ENCODE data around the gene LRRC8B.
"Not testable (repeated sequence)": the region's sequence is repeated elsewhere in the genome, so short reads cannot be mapped to it uniquely, and the experiment has no call there.

The LRRC8B gene

GRCh38 chr1:89536555-89537341 lies 12.1 kb downstream of the LRRC8B start:
- H3K36me3 ChIP-seq (ENCODE audit: control insufficient read depth, insufficient read depth, low read length), result no peaks in the 10 kb centered on the region
- H3K4me1 ChIP-seq (ENCODE audit: control insufficient read depth, insufficient read depth, low read length), result peaks cover 1% of the 10 kb centered on the region; the same call in 1 of the 2 replicates
- no peaks in the 10 kb centered on the region for H3K9me3 ChIP-seq (ENCODE audit: control insufficient read depth, insufficient read depth, low read depth, low read length)
- no peak overlapping the region for H3K4me3 ChIP-seq (ENCODE audit: low read depth, low read length)
- no peak overlapping the region for H3K9ac ChIP-seq (ENCODE audit: low read length)
- H3K27ac ChIP-seq (ENCODE audit: low read depth, low read length), result no peak overlapping the region
- no peaks in the 10 kb centered on the region for H3K27me3 ChIP-seq (ENCODE audit: control insufficient read depth, insufficient read depth, low read length)

DNA sequence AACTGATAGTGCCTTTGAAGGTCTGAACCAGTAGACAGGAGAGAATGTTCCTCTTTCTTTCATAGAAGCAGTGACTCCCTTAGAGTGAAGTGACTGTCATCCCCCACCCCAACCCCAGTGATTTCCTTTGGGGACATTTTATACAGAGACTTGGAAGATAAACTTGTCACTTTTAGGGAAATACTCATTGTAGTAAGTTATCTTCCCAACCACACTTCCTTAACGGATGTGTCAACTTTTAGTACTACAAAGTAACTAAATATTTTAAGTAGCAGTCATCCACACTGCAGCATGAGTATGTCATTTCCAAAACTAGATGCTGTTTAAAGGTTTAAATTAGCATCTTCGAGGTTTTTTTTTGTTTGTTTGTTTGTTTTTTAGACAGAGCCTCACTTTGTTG lies 13.7 kb downstream of the LRRC8B start:
- no peak overlapping the region for H3K9ac ChIP-seq (ENCODE audit: low read length)
- H3K9me3 ChIP-seq (ENCODE audit: control insufficient read depth, insufficient read depth, low read depth, low read length), result no peaks in the 10 kb centered on the region
- H3K4me3 ChIP-seq (ENCODE audit: low read depth, low read length), result no peak overlapping the region
- no peak overlapping the region for H3K27ac ChIP-seq (ENCODE audit: low read depth, low read length)
- H3K4me1 ChIP-seq (ENCODE audit: control insufficient read depth, insufficient read depth, low read length), result no peaks in the 10 kb centered on the region
- H3K36me3 ChIP-seq (ENCODE audit: control insufficient read depth, insufficient read depth, low read length), result no peaks in the 10 kb centered on the region
- no peaks in the 10 kb centered on the region for H3K27me3 ChIP-seq (ENCODE audit: control insufficient read depth, insufficient read depth, low read length)

DNA sequence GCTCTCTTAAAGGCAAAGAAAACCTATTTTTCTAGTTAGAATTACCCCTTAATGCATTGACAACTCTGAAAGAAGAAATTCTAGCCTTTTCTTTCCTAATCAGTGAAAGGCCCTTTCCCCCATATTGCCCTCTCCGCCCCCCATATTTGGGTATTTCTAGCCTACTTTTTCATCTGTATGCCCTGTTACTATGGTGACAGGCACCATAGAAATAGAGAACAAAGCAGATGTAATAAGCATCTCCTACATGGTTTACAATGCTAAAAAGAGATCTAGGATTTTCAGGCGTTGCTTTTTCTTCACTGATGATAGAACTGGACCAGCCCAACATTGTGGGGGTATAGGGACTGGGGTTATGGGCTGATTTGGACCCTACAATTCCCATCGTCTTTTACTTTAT lies 14.5 kb downstream of the LRRC8B start:
- Histone ChIP-seq H3K36me3 (ENCODE audit: control insufficient read depth, insufficient read depth, low read length) (no peaks in the 10 kb centered on the region), H3K9me3 (ENCODE audit: control insufficient read depth, insufficient read depth, low read depth, low read length) (no peaks in the 10 kb centered on the region), H3K27ac (ENCODE audit: low read depth, low read length) (no peak overlapping the region), H3K4me1 (ENCODE audit: control insufficient read depth, insufficient read depth, low read length) (no peaks in the 10 kb centered on the region), H3K4me3 (ENCODE audit: low read depth, low read length) (no peak overlapping the region), H3K9ac (ENCODE audit: low read length) (no peak overlapping the region), H3K27me3 (ENCODE audit: control insufficient read depth, insufficient read depth, low read length) (no peaks in the 10 kb centered on the region)

DNA sequence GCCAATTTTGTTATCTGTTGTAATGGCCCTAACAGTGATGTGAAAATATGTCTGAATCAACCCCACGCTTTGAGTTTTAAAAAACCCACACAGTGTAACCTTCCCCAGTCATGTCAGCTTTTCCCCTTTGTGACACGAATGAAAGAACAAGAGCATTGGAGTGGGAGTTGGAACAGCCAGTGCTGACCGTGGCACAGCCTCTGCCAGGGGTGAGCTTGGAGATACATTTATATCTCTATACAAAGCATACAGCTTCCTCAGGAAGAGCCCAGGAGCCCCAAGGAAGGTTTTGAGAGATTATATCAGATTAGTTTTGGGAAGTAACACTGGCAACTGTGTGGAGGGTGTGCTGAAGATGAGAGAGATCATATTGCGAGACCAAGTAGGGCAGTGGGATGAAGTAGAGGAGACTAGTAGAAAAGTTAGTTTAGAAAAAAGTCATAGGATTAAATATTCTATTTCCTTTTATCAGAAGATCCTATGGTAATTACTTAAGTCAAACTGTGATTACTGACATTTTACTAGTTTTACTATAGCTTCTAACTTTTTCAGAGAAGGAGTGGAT lies 15.9 kb downstream of the LRRC8B start:
- no peak overlapping the region for H3K9ac ChIP-seq (ENCODE audit: low read length)
- H3K4me1 ChIP-seq (ENCODE audit: control insufficient read depth, insufficient read depth, low read length), result no peaks in the 10 kb centered on the region
- H3K36me3 ChIP-seq (ENCODE audit: control insufficient read depth, insufficient read depth, low read length), result no peaks in the 10 kb centered on the region
- no peak overlapping the region for H3K27ac ChIP-seq (ENCODE audit: low read depth, low read length)
- no peaks in the 10 kb centered on the region for H3K9me3 ChIP-seq (ENCODE audit: control insufficient read depth, insufficient read depth, low read depth, low read length)
- no peaks in the 10 kb centered on the region for H3K27me3 ChIP-seq (ENCODE audit: control insufficient read depth, insufficient read depth, low read length)
- no peak overlapping the region for H3K4me3 ChIP-seq (ENCODE audit: low read depth, low read length)

DNA sequence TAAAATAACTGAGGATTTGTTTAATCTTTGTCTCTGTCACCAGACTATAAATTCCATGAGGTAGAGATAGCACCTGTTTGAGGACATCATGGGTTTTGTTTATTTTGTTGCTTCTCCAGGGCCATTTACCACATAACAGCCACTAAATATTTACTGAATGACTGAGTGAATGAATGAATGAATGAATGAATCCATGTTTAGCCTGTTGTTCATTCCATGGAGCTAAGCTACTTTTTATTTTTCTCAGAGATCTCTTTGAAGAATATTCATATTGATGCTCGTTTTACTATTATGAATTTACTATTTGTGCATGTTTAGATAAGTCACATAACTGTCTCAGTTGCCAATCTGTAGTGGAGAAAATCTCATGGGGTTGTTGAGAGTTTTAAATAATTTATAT lies 17.7 kb downstream of the LRRC8B start:
- H3K4me3 ChIP-seq (ENCODE audit: low read depth, low read length), result no peak overlapping the region
- no peak overlapping the region for H3K27ac ChIP-seq (ENCODE audit: low read depth, low read length)
- no peak overlapping the region for H3K9ac ChIP-seq (ENCODE audit: low read length)
- no peaks in the 10 kb centered on the region for H3K36me3 ChIP-seq (ENCODE audit: control insufficient read depth, insufficient read depth, low read length)
- no peaks in the 10 kb centered on the region for H3K27me3 ChIP-seq (ENCODE audit: control insufficient read depth, insufficient read depth, low read length)
- no peaks in the 10 kb centered on the region for H3K9me3 ChIP-seq (ENCODE audit: control insufficient read depth, insufficient read depth, low read depth, low read length)
- H3K4me1 ChIP-seq (ENCODE audit: control insufficient read depth, insufficient read depth, low read length), result no peaks in the 10 kb centered on the region

DNA sequence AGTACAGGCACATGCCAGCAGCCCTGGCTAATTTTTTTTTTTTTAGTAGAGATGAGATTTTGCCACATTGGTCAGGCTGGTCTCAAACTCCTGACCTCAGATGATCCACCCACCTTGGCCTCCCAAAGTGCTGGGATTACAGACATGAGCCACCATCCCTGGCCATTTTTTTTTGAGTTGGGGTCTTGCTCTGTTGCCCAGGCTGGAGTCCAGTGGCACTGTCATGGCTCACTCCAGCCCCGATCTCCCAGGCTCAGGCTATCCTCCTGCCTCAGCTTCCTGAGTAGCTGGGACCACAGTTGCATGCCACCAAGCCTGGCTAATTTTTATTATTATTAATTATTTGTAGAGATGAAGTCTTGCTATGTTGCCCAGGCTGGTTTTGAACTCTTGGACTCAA lies 19.0 kb downstream of the LRRC8B start:
- not testable (repeated sequence) for H3K4me1 ChIP-seq (ENCODE audit: control insufficient read depth, insufficient read depth, low read length); H3K27me3 ChIP-seq (ENCODE audit: control insufficient read depth, insufficient read depth, low read length); H3K36me3 ChIP-seq (ENCODE audit: control insufficient read depth, insufficient read depth, low read length); H3K9ac ChIP-seq (ENCODE audit: low read length); H3K27ac ChIP-seq (ENCODE audit: low read depth, low read length); H3K4me3 ChIP-seq (ENCODE audit: low read depth, low read length); H3K9me3 ChIP-seq (ENCODE audit: control insufficient read depth, insufficient read depth, low read depth, low read length)

- Histone ChIP-seq H3K27me3 (ENCODE audit: control insufficient read depth, insufficient read depth, low read length) (no peaks in the 10 kb centered on the region), H3K9ac (ENCODE audit: low read length) (no peak overlapping the region), H3K9me3 (ENCODE audit: control insufficient read depth, insufficient read depth, low read depth, low read length) (no peaks in the 10 kb centered on the region), H3K4me3 (ENCODE audit: low read depth, low read length) (no peak overlapping the region), H3K36me3 (ENCODE audit: control insufficient read depth, insufficient read depth, low read length) (no peaks in the 10 kb centered on the region), H3K27ac (ENCODE audit: low read depth, low read length) (no peak overlapping the region), H3K4me1 (ENCODE audit: control insufficient read depth, insufficient read depth, low read length) (peaks cover 4% of the 10 kb centered on the region; the same call in 1 of the 2 replicates)
Observed at GRCh38 chr1:89545264-89546038, 20.8 kb downstream of the LRRC8B start.

GRCh38 chr1:89546082-89546889 lies 21.7 kb downstream of the LRRC8B start:
- Histone ChIP-seq H3K4me1 (ENCODE audit: control insufficient read depth, insufficient read depth, low read length) (peaks cover 8% of the 10 kb centered on the region; the same call in 1 of the 2 replicates), H3K36me3 (ENCODE audit: control insufficient read depth, insufficient read depth, low read length) (no peaks in the 10 kb centered on the region), H3K27me3 (ENCODE audit: control insufficient read depth, insufficient read depth, low read length) (no peaks in the 10 kb centered on the region), H3K27ac (ENCODE audit: low read depth, low read length) (no peak overlapping the region), H3K4me3 (ENCODE audit: low read depth, low read length) (no peak overlapping the region), H3K9me3 (ENCODE audit: control insufficient read depth, insufficient read depth, low read depth, low read length) (no peaks in the 10 kb centered on the region), H3K9ac (ENCODE audit: low read length) (no peak overlapping the region)

DNA sequence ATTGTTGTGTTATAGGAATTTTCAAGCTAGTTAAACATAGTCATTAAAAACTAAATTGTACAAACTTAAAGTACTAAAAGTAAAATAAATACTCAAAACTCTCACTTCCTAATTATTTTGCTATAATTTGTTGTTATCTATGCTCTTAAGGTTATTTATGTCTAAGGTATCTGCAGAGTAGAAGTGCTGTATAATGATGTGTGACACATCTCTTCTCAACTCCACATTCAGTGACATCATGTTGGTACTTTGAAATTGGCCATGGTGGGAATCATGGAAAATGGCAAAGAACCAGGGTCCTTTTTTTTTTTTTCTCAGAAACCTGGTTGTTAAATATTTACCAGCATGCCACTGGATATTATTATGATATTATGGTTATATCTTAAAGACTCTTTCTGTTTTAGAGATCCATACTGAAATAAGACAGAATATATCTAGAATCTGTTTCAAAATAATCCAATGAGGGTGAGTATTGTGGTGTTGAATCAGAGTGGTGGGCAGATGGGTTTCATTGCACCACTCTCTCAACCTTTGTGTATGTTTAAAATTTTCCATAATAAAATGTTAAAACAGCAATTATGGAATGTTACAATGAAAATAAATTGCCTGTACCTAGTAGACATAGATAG lies 22.4 kb downstream of the LRRC8B start:
- no peaks in the 10 kb centered on the region for H3K27me3 ChIP-seq (ENCODE audit: control insufficient read depth, insufficient read depth, low read length)
- H3K9ac ChIP-seq (ENCODE audit: low read length), result no peak overlapping the region
- H3K4me3 ChIP-seq (ENCODE audit: low read depth, low read length), result no peak overlapping the region
- H3K36me3 ChIP-seq (ENCODE audit: control insufficient read depth, insufficient read depth, low read length), result no peaks in the 10 kb centered on the region
- H3K9me3 ChIP-seq (ENCODE audit: control insufficient read depth, insufficient read depth, low read depth, low read length), result no peaks in the 10 kb centered on the region
- H3K4me1 ChIP-seq (ENCODE audit: control insufficient read depth, insufficient read depth, low read length), result peaks cover 8% of the 10 kb centered on the region; the same call in 1 of the 2 replicates
- no peak overlapping the region for H3K27ac ChIP-seq (ENCODE audit: low read depth, low read length)

DNA sequence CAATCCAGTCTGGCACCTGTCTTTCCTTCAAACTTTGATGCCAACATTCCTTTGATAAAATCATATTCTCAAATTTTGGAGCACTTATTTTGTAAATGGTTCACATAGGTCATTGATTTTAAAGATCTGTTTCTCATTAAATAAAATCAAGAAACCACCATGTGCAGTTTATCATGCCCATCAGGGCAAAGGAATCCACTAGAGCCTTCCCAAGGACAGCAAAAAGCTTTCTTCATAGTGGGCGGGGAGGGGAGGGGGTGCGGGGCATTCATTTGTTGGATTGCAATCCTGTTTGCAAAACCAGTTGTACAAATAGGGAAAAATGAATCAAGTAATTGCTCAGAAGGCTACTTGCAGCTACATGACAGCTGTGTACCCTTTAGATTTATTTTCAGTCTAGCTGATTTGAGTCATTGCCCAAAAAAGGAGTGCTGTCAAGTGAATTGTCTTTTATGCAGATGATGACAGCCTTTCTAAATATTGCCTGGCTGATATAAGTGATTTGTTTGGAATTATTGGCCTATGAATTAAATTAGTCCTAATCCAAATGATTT lies 23.0 kb downstream of the LRRC8B start:
- no peak overlapping the region for H3K4me3 ChIP-seq (ENCODE audit: low read depth, low read length)
- H3K9ac ChIP-seq (ENCODE audit: low read length), result no peak overlapping the region
- no peaks in the 10 kb centered on the region for H3K9me3 ChIP-seq (ENCODE audit: control insufficient read depth, insufficient read depth, low read depth, low read length)
- no peaks in the 10 kb centered on the region for H3K36me3 ChIP-seq (ENCODE audit: control insufficient read depth, insufficient read depth, low read length)
- H3K27ac ChIP-seq (ENCODE audit: low read depth, low read length), result no peak overlapping the region
- no peaks in the 10 kb centered on the region for H3K27me3 ChIP-seq (ENCODE audit: control insufficient read depth, insufficient read depth, low read length)
- peaks cover 8% of the 10 kb centered on the region; the same call in 1 of the 2 replicates for H3K4me1 ChIP-seq (ENCODE audit: control insufficient read depth, insufficient read depth, low read length)

Measured in HUES6 (cell line).